Measurements from ENCODE around the gene DNAH14. TPM values are rescaled to one million over a fixed set of nuclear protein-coding genes. Genes with fewer than 3 reads are reported as not detected.
"Not testable (repeated sequence)": the region's sequence is repeated elsewhere in the genome, so short reads cannot be mapped to it uniquely, and the experiment has no call there.

The DNAH14 gene
- total and polyA plus RNA-seq, 2 experiments from 2014 or later: 13.5 to 40.8 TPM

GRCh38 chr1:224883091-224883490 is 46.4 kb upstream of the DNAH14 start:
- no peaks in the 10 kb centered on the region for H3K9me3 ChIP-seq (ENCODE audit: low read depth)
- no peak overlapping the region for H3K4me3 ChIP-seq
- H3K27me3 ChIP-seq: no peaks in the 10 kb centered on the region
- no peak for DNase-seq (ENCODE audit: low read depth in 1 of 2, low spot score in 1 of 2)
- TF ChIP-seq CTCF (IDR thresholded peaks at IDR 0.05; ENCODE audit: low read depth, low read length): no peak
- H3K36me3 ChIP-seq: no peaks in the 10 kb centered on the region
- no peaks in the 10 kb centered on the region for H3K4me1 ChIP-seq (ENCODE audit: low read depth)
- H3K27ac ChIP-seq: no peak overlapping the region

- H3K4me1 ChIP-seq (ENCODE audit: low read depth): no peaks in the 10 kb centered on the region
- H3K9me3 ChIP-seq (ENCODE audit: low read depth): no peaks in the 10 kb centered on the region
- DNase-seq (ENCODE audit: low read depth in 1 of 2, low spot score in 1 of 2): peak in 1 of 2 donors; percentile 46
- no peaks in the 10 kb centered on the region for H3K27me3 ChIP-seq
- no peak overlapping the region for H3K27ac ChIP-seq
- H3K36me3 ChIP-seq: no peaks in the 10 kb centered on the region
- no peak overlapping the region for H3K4me3 ChIP-seq
- no peak for TF ChIP-seq CTCF (IDR thresholded peaks at IDR 0.05; ENCODE audit: low read depth, low read length)
Observed at GRCh38 chr1:224884361-224884801, 45.1 kb upstream of the DNAH14 start.

GRCh38 chr1:224885376-224885775 is 44.1 kb upstream of the DNAH14 start:
- not testable (repeated sequence) for H3K4me1 ChIP-seq (ENCODE audit: low read depth); H3K27ac ChIP-seq; DNase-seq (ENCODE audit: low read depth in 1 of 2, low spot score in 1 of 2); H3K4me3 ChIP-seq; H3K9me3 ChIP-seq (ENCODE audit: low read depth); H3K27me3 ChIP-seq; H3K36me3 ChIP-seq

- Histone ChIP-seq H3K4me1 (ENCODE audit: low read depth) (no peaks in the 10 kb centered on the region), H3K4me3 (no peak overlapping the region), H3K36me3 (no peaks in the 10 kb centered on the region), H3K27ac (no peak overlapping the region), H3K27me3 (no peaks in the 10 kb centered on the region), H3K9me3 (ENCODE audit: low read depth) (no peaks in the 10 kb centered on the region)
- DNase-seq (ENCODE audit: low read depth in 1 of 2, low spot score in 1 of 2): peak in 1 of 2 donors; percentile 13
- TF ChIP-seq CTCF (IDR thresholded peaks at IDR 0.05; ENCODE audit: low read depth, low read length): no peak
Observed at GRCh38 chr1:224894915-224895314, 34.6 kb upstream of the DNAH14 start.

GRCh38 chr1:224896130-224896781 is 33.2 kb upstream of the DNAH14 start:
- DNase-seq (ENCODE audit: low read depth in 1 of 2, low spot score in 1 of 2): no peak
- Histone ChIP-seq H3K4me1 (ENCODE audit: low read depth) (no peaks in the 10 kb centered on the region), H3K36me3 (no peaks in the 10 kb centered on the region), H3K4me3 (no peak overlapping the region), H3K27me3 (no peaks in the 10 kb centered on the region), H3K27ac (no peak overlapping the region), H3K9me3 (ENCODE audit: low read depth) (no peaks in the 10 kb centered on the region)
- no peak for TF ChIP-seq CTCF (IDR thresholded peaks at IDR 0.05; ENCODE audit: low read depth, low read length)

GRCh38 chr1:224897529-224898327 is 31.7 kb upstream of the DNAH14 start:
- no peak for DNase-seq (ENCODE audit: low read depth in 1 of 2, low spot score in 1 of 2)
- no peak for TF ChIP-seq CTCF (IDR thresholded peaks at IDR 0.05; ENCODE audit: low read depth, low read length)

More at GRCh38 chr1:224897529-224898327, 31.7 kb upstream of the DNAH14 start:
- Histone ChIP-seq H3K36me3 (no peaks in the 10 kb centered on the region), H3K4me3 (no peak overlapping the region), H3K9me3 (ENCODE audit: low read depth) (no peaks in the 10 kb centered on the region), H3K27me3 (no peaks in the 10 kb centered on the region), H3K4me1 (ENCODE audit: low read depth) (no peaks in the 10 kb centered on the region), H3K27ac (no peak overlapping the region)

All from cardiac muscle cell (in vitro differentiated cells and primary cell).